H1 (cell line): ENCODE results near the gene RNF208. TPM values are rescaled to one million over a fixed set of nuclear protein-coding genes. Genes with fewer than 3 reads are reported as not detected.

Source experiments
- BCL11A ChIP-seq, 2 experiments: IDR thresholded peaks; one replicate each; pipeline ENCODE4 v1.6.1; 2011; ENCODE audit warnings: low read depth in 2 of 2, low read length in 2 of 2, mild to moderate bottlenecking in 2 of 2
- EZH2 ChIP-seq: fragments of 200-600 bp; sonication (generic); IDR thresholded peaks from 2 replicates; pipeline ENCODE4 v1.7.1; 2012; ENCODE audit warnings: low read depth, mild to moderate bottlenecking, moderate library complexity, low read length, inconsistent platforms; ENCODE audit not compliant: severe bottlenecking
- HDAC6 ChIP-seq: IDR thresholded peaks from one replicate; pipeline ENCODE4 v1.7.1; 2012; ENCODE audit warnings: low read depth, mild to moderate bottlenecking, inconsistent platforms, low read length, moderate library complexity
- MAX ChIP-seq: IDR thresholded peaks from 2 replicates; pipeline ENCODE4 v1.6.1; 2012; ENCODE audit warnings: inconsistent platforms
- NANOG ChIP-seq: IDR thresholded peaks from 2 replicates; pipeline ENCODE4 v1.6.1; 2011; ENCODE audit warnings: low read length, low read depth, mild to moderate bottlenecking, inconsistent platforms; ENCODE audit not compliant: insufficient read depth, poor library complexity, severe bottlenecking
- RAD21 ChIP-seq, 2 experiments: IDR thresholded peaks in 1 of 2; conservative IDR thresholded peaks in 1 of 2; 2 replicates each; pipeline ENCODE4 v1.6.1; 2011; ENCODE audit warnings: low read depth in 2 of 2, low read length in 2 of 2, improper control_type of control experiment in 1 of 2, inconsistent platforms in 1 of 2, mild to moderate bottlenecking in 1 of 2, moderate library complexity in 1 of 2
- TAF1 ChIP-seq: IDR thresholded peaks from 2 replicates; pipeline ENCODE4 v1.6.1; 2011; ENCODE audit warnings: mild to moderate bottlenecking, low read depth, low read length
- TAF7 ChIP-seq: optimal IDR thresholded peaks from 2 replicates; pipeline ENCODE3; 2011; ENCODE audit warnings: low read depth, mild to moderate bottlenecking, inconsistent platforms, low read length, moderate library complexity, borderline replicate concordance
- polyA plus RNA-seq, 7 experiments: library from polyadenylated mRNA; depleted of rRNA in 3 of 7; stranded (reverse) in 5 of 7; unstranded in 2 of 7; fragments of >200 nt in 5 of 7; fragments of 200-250 nt in 2 of 7; gene quantifications; 1 replicate in 5 of 7; 2 replicates in 1 of 7; 4 replicates in 1 of 7; pipeline versions ENCODE4 v1.2.1 to v1.2.3, GENCODE V29; 2011 to 2013; ENCODE audit warnings: missing spikeins in 2 of 7, mixed read lengths in 2 of 7
- total RNA-seq: library from RNA; stranded (reverse); fragmentation: NEBNext Ultra II Directional; extraction: Animal tissue kit (Norgen Biotek cat#: 25700); gene quantifications from 2 replicates; pipeline ENCODE4 v1.2.1, GENCODE V29; 2021

RNF208 gene
- total and polyA plus RNA-seq, 2 of the 8 experiments (the other 6 are each of a cell fraction or from before 2014, with no cell fraction given), result 2.7 to 7.7 TPM

GRCh38 chr9:137250329-137251193, 28.5 kb upstream of the RNF208 start (continued):
- TF ChIP-seq RAD21 (IDR thresholded peaks at IDR 0.05 in 1 of 2, conservative IDR thresholded peaks at IDR 0.05 in 1 of 2; ENCODE audit: low read depth in 2 of 2, low read length in 2 of 2) (no peak), BCL11A (IDR thresholded peaks at IDR 0.05; ENCODE audit: low read depth in 2 of 2, low read length in 2 of 2) (no peak), EZH2 (no peak), TAF1 (no peak), NANOG (no peak), HDAC6 (no peak), TAF7 (no peak), MAX (no peak)
